Kidney epithelial cell (primary cell): ENCODE measurements around the gene BRWD1. TPM values are rescaled to one million over a fixed set of nuclear protein-coding genes. Genes with fewer than 3 reads are reported as not detected.
"Not testable (repeated sequence)": the region's sequence is repeated elsewhere in the genome, so short reads cannot be mapped to it uniquely, and the experiment has no call there.

Experiments used
- DNase-seq: peaks from one replicate; pipeline ENCODE4 v3.0.0-alpha.2; 2010; ENCODE audit warnings: low read depth
- H3K27me3 ChIP-seq: 2 replicates; pipeline ENCODE4 v1.6.0; 2011; ENCODE audit warnings: low read length; ENCODE audit not compliant: control insufficient read depth, insufficient read depth
- H3K36me3 ChIP-seq: 2 replicates; pipeline ENCODE4 v1.5.1; 2011; ENCODE audit warnings: low read length; ENCODE audit not compliant: control insufficient read depth, insufficient read depth
- H3K4me3 ChIP-seq: 2 replicates; pipeline ENCODE4 v1.5.1; 2011; ENCODE audit warnings: low read depth, mild to moderate bottlenecking, control low read depth, low read length
- total RNA-seq: library from RNA; depleted of rRNA; stranded (reverse); fragments of >200 nt; gene quantifications from 2 replicates; pipeline ENCODE4 v1.2.3, GENCODE V29; 2015
- TF ChIP-seq, protein P1 (sequence below): IDR thresholded peaks from 2 replicates; pipeline ENCODE4 v1.5.1; 2011; ENCODE audit warnings: mild to moderate bottlenecking, moderate library complexity, low read length, control low read depth, inconsistent platforms; ENCODE audit not compliant: insufficient read depth, poor library complexity, severe bottlenecking

BRWD1 gene
- total RNA-seq, 1 donor from 2014 or later: 26.3 TPM

DNA sequence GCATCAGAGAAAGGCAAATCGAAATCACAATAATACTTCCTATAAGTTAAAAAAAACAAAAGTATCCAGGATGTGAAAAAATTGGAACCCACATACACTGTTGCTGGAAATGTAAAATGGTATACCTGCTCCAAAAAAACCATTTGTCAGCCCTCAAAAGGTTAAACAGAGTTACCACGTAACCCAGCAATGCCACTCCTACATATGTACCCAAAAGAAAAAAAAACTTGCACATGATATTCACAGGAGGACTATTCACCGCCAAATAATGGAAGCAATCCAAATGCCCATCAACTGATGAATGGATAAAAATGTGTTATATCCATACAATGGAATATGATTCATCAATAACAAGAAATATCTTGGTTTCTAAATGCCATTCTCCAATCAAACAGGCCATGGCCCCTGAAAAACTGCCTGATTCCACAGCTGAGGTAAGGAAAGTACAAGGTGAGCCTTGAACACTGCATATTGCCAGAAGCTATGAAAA lies 91.4 kb downstream of the BRWD1 start:
- TF ChIP-seq, protein P1, sequence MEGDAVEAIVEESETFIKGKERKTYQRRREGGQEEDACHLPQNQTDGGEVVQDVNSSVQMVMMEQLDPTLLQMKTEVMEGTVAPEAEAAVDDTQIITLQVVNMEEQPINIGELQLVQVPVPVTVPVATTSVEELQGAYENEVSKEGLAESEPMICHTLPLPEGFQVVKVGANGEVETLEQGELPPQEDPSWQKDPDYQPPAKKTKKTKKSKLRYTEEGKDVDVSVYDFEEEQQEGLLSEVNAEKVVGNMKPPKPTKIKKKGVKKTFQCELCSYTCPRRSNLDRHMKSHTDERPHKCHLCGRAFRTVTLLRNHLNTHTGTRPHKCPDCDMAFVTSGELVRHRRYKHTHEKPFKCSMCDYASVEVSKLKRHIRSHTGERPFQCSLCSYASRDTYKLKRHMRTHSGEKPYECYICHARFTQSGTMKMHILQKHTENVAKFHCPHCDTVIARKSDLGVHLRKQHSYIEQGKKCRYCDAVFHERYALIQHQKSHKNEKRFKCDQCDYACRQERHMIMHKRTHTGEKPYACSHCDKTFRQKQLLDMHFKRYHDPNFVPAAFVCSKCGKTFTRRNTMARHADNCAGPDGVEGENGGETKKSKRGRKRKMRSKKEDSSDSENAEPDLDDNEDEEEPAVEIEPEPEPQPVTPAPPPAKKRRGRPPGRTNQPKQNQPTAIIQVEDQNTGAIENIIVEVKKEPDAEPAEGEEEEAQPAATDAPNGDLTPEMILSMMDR: no peak
- DNase-seq: no peak
- Histone ChIP-seq H3K36me3 (no peaks in the 10 kb centered on the region), H3K4me3 (no peak overlapping the region), H3K27me3 (no peaks in the 10 kb centered on the region)

DNA sequence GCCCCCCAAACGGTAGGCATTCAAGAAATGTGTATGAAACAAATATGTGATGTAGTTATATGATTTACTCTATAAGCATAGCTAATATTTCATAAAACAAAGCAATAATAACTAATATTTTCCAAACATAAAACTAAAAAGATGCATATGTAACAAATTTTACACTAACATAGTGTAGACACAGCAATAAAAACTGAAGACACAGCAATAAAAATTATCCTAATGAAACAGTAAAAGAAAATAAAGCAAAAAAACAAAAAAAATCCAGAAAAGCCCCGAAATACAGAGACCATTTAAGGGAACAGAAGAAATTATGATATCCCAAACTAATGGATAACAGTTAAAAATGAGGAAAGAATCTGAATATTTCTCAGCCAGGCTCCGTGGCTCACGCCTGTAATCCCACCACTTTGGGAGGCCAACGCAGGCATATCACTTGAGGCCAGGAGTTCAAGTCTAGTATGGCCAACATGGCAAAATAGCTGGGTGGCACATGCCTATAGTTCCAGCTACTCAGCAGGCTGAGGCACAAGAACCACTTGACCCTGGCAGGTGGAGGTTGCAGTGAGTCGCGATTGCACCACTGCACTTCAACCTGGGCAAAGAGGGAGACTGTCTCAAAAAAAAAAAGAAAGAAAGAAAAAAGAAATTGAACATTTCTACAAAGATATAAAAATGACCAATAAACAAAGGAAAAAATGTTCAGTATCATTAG lies 92.0 kb downstream of the BRWD1 start:
- Histone ChIP-seq H3K27me3 (no peaks in the 10 kb centered on the region), H3K36me3 (no peaks in the 10 kb centered on the region), H3K4me3 (no peak overlapping the region)
- TF ChIP-seq, protein P1: no peak
- DNase-seq: no peak

DNA sequence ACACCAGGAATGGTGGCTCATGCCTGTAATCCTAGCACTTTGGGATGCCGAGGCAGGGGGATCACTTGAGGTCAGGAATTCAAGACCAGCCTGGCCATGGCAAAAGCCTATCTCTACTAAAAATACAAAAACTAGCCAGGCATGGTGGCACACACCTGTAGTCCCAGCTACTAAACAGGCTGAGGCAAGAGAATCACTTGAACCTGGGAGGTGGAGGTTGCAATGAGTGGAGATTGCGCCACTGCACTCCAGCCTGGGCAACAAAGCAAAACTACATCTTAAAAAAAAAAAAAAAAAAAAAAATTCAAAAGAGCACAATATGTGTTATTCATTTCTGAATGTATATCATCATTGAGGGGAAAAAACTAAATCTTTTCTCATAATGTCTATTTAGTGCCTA lies 92.6 kb downstream of the BRWD1 start:
- not testable (repeated sequence) for H3K27me3 ChIP-seq, H3K4me3 ChIP-seq, DNase-seq, H3K36me3 ChIP-seq

GRCh38 chr21:39220150-39220549 lies 93.3 kb downstream of the BRWD1 start:
- Histone ChIP-seq H3K36me3 (no peaks in the 10 kb centered on the region), H3K27me3 (no peaks in the 10 kb centered on the region), H3K4me3 (no peak overlapping the region)
- no peak for DNase-seq
- TF ChIP-seq, protein P1: no peak

- no peaks in the 10 kb centered on the region for H3K27me3 ChIP-seq
- H3K36me3 ChIP-seq: no peaks in the 10 kb centered on the region
- TF ChIP-seq, protein P1: no peak
- DNase-seq: no peak
- no peak overlapping the region for H3K4me3 ChIP-seq
Measured at GRCh38 chr21:39218082-39218409, 95.4 kb downstream of the BRWD1 start.

DNA sequence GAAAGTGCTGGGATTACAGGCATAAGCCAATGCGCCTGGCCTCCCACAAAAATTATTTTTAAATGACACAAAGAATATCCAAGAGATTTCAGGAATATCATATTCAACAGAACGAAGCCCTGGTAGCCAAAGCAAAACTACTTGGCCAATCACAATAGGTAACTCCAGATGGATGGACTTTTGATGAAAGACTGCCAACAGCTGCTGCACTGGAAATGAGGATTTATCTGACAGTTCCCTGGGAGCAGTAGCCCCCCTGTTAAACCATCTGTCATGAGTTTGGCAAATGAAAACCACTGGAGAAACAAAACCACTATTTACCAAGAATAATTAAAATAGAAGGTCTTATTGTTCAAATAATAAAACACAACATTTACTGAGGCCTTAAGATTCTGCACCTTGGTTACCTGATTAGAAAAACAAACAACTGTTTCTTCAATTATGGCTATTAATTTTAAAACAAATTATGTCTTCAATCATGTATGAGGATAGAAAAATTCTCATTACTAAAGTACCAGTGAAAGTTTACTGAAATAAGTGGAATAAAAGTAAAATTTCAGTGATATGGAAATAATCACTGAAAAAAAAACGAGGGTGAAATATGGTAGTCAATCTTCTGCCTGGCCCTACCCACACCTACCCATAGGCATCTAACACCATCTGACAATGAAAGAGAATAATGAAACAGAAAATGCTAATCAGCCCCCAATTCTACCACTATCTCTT lies 95.9 kb downstream of the BRWD1 start:
- Histone ChIP-seq H3K27me3 (no peaks in the 10 kb centered on the region), H3K4me3 (no peak overlapping the region), H3K36me3 (no peaks in the 10 kb centered on the region)
- no peak for DNase-seq
- TF ChIP-seq, protein P1: no peak
